Measurements from ENCODE around the gene TBC1D22A.

Gene TBC1D22A

GRCh38 chr22:47094861-47095330 is 332.4 kb downstream of the TBC1D22A start:
- DNase-seq = no peak
- Mint-ChIP-seq H3K4me3 (no peak overlapping the region), H3K27ac (no peak overlapping the region), H3K27me3 (no peaks in the 10 kb centered on the region), H3K36me3 (peaks cover 21 to 56% of the 10 kb centered on the region in 2 donors), H3K9me3 (peaks cover 4 to 5% of the 10 kb centered on the region in 2 donors), H3K4me1 (peaks cover 31 to 35% of the 10 kb centered on the region in 2 donors)
- ATAC-seq (replicated peaks) = no peak

- H3K27me3 Mint-ChIP-seq = no peaks in the 10 kb centered on the region
- no peak overlapping the region for H3K4me3 Mint-ChIP-seq
- ATAC-seq (replicated peaks) (no peak), DNase-seq (no peak)
- peaks cover 29 to 31% of the 10 kb centered on the region in 2 donors for H3K4me1 Mint-ChIP-seq
- H3K36me3 Mint-ChIP-seq = peaks cover 25 to 61% of the 10 kb centered on the region in 2 donors
- peaks cover 4 to 5% of the 10 kb centered on the region in 2 donors for H3K9me3 Mint-ChIP-seq
- H3K27ac Mint-ChIP-seq = no peak overlapping the region
Measured at GRCh38 chr22:47095395-47096122, 333.1 kb downstream of the TBC1D22A start.

- no peak overlapping the region for H3K27ac Mint-ChIP-seq
- no peak overlapping the region for H3K4me3 Mint-ChIP-seq
- ATAC-seq (replicated peaks) = no peak
- peaks cover 2 to 4% of the 10 kb centered on the region in 2 donors for H3K9me3 Mint-ChIP-seq
- peaks cover 15 to 54% of the 10 kb centered on the region in 2 donors for H3K36me3 Mint-ChIP-seq
- H3K27me3 Mint-ChIP-seq = no peaks in the 10 kb centered on the region
- DNase-seq = no peak
- peaks cover 4 to 12% of the 10 kb centered on the region in 2 donors for H3K4me1 Mint-ChIP-seq
Measured at GRCh38 chr22:47098121-47098520, 335.7 kb downstream of the TBC1D22A start.

GRCh38 chr22:47098554-47098953 is 336.1 kb downstream of the TBC1D22A start:
- Mint-ChIP-seq H3K4me3 (no peak overlapping the region), H3K36me3 (peaks cover 15 to 56% of the 10 kb centered on the region in 2 donors), H3K9me3 (peaks cover 2 to 4% of the 10 kb centered on the region in 2 donors), H3K27ac (no peak overlapping the region), H3K4me1 (peaks cover 4 to 12% of the 10 kb centered on the region in 2 donors), H3K27me3 (no peaks in the 10 kb centered on the region)
- no peak for ATAC-seq (replicated peaks)
- no peak for DNase-seq

- H3K27me3 Mint-ChIP-seq = no peaks in the 10 kb centered on the region
- peaks cover 7 to 9% of the 10 kb centered on the region in 2 donors for H3K4me1 Mint-ChIP-seq
- H3K9me3 Mint-ChIP-seq = peaks cover 2 to 4% of the 10 kb centered on the region in 2 donors
- ATAC-seq (replicated peaks) = no peak
- H3K36me3 Mint-ChIP-seq = peaks cover 18 to 52% of the 10 kb centered on the region in 2 donors
- DNase-seq = no peak
- H3K27ac Mint-ChIP-seq = no peak overlapping the region
- H3K4me3 Mint-ChIP-seq = no peak overlapping the region
Measured at GRCh38 chr22:47100019-47100418, 337.6 kb downstream of the TBC1D22A start.

GRCh38 chr22:47100646-47101200 is 338.3 kb downstream of the TBC1D22A start:
- Mint-ChIP-seq H3K4me3 (no peak overlapping the region), H3K27me3 (no peaks in the 10 kb centered on the region), H3K4me1 (peaks cover 7 to 10% of the 10 kb centered on the region in 2 donors), H3K27ac (no peak overlapping the region), H3K9me3 (peaks cover 2 to 4% of the 10 kb centered on the region in 2 donors), H3K36me3 (peaks cover 18 to 53% of the 10 kb centered on the region in 2 donors)
- DNase-seq = no peak
- ATAC-seq (replicated peaks) = no peak

- no peak overlapping the region for H3K4me3 Mint-ChIP-seq
- peaks cover 7 to 10% of the 10 kb centered on the region in 2 donors for H3K4me1 Mint-ChIP-seq
- H3K27me3 Mint-ChIP-seq = no peaks in the 10 kb centered on the region
- H3K9me3 Mint-ChIP-seq = peaks cover 2 to 4% of the 10 kb centered on the region in 2 donors
- peak overlapping the region; percentile 9 for H3K27ac Mint-ChIP-seq
- peaks cover 21 to 52% of the 10 kb centered on the region in 2 donors for H3K36me3 Mint-ChIP-seq
- no peak for DNase-seq
- no peak for ATAC-seq (replicated peaks)
Measured at GRCh38 chr22:47101321-47101885, 339.0 kb downstream of the TBC1D22A start.

GRCh38 chr22:47102081-47102480 is 339.6 kb downstream of the TBC1D22A start:
- no peaks in the 10 kb centered on the region for H3K27me3 Mint-ChIP-seq
- H3K36me3 Mint-ChIP-seq = peaks cover 20 to 50% of the 10 kb centered on the region in 2 donors
- ATAC-seq (replicated peaks) (no peak), DNase-seq (no peak)
- H3K4me3 Mint-ChIP-seq = no peak overlapping the region
- no peak overlapping the region for H3K27ac Mint-ChIP-seq
- peaks cover under 1% of the 10 kb centered on the region in 2 donors for H3K9me3 Mint-ChIP-seq
- peaks cover 4 to 6% of the 10 kb centered on the region in 2 donors for H3K4me1 Mint-ChIP-seq

GRCh38 chr22:47102648-47103047 is 340.2 kb downstream of the TBC1D22A start:
- Mint-ChIP-seq H3K9me3 (no peaks in the 10 kb centered on the region), H3K4me3 (no peak overlapping the region), H3K27ac (no peak overlapping the region), H3K4me1 (peaks cover 4 to 5% of the 10 kb centered on the region in 2 donors), H3K27me3 (no peaks in the 10 kb centered on the region), H3K36me3 (peaks cover 22 to 45% of the 10 kb centered on the region in 2 donors)
- DNase-seq (no peak), ATAC-seq (replicated peaks) (no peak)

GRCh38 chr22:47105085-47105484 is 342.6 kb downstream of the TBC1D22A start:
- DNase-seq = no peak
- peaks cover 2 to 5% of the 10 kb centered on the region in 2 donors for H3K4me1 Mint-ChIP-seq
- ATAC-seq (replicated peaks) = no peak
- peaks cover 21 to 39% of the 10 kb centered on the region in 2 donors for H3K36me3 Mint-ChIP-seq
- H3K9me3 Mint-ChIP-seq = no peaks in the 10 kb centered on the region
- H3K27ac Mint-ChIP-seq = no peak overlapping the region
- no peak overlapping the region for H3K4me3 Mint-ChIP-seq
- no peaks in the 10 kb centered on the region for H3K27me3 Mint-ChIP-seq

GRCh38 chr22:47106806-47107205 is 344.4 kb downstream of the TBC1D22A start:
- no peak for ATAC-seq (replicated peaks)
- H3K4me1 Mint-ChIP-seq = peaks cover 0 to 5% of the 10 kb centered on the region in 2 donors
- no peaks in the 10 kb centered on the region for H3K9me3 Mint-ChIP-seq
- H3K27me3 Mint-ChIP-seq = no peaks in the 10 kb centered on the region
- H3K4me3 Mint-ChIP-seq = no peak overlapping the region
- no peak overlapping the region for H3K27ac Mint-ChIP-seq
- DNase-seq = no peak
- peaks cover 29 to 40% of the 10 kb centered on the region in 2 donors for H3K36me3 Mint-ChIP-seq

- no peak for DNase-seq
Measured at GRCh38 chr22:47107431-47107830, 345.0 kb downstream of the TBC1D22A start.

GRCh38 chr22:47110817-47111443 is 348.5 kb downstream of the TBC1D22A start:
- Mint-ChIP-seq H3K27ac (no peak overlapping the region), H3K27me3 (no peaks in the 10 kb centered on the region), H3K36me3 (peaks cover 34 to 48% of the 10 kb centered on the region in 2 donors), H3K4me3 (no peak overlapping the region), H3K9me3 (no peaks in the 10 kb centered on the region), H3K4me1 (no peaks in the 10 kb centered on the region)
- ATAC-seq (replicated peaks) = no peak
- DNase-seq = no peak

More at GRCh38 chr22:47107431-47107830, 345.0 kb downstream of the TBC1D22A start:
- H3K4me3 Mint-ChIP-seq = no peak overlapping the region
- peaks cover 0 to 5% of the 10 kb centered on the region in 2 donors for H3K4me1 Mint-ChIP-seq
- no peaks in the 10 kb centered on the region for H3K27me3 Mint-ChIP-seq
- H3K9me3 Mint-ChIP-seq = no peaks in the 10 kb centered on the region
- ATAC-seq (replicated peaks) = no peak
- peak overlapping the region; percentile 53 for H3K27ac Mint-ChIP-seq
- peaks cover 29 to 36% of the 10 kb centered on the region in 2 donors for H3K36me3 Mint-ChIP-seq
